Adrenal gland (tissue), 12 donors: ENCODE data around the gene C10orf105. TPM values are rescaled to one million over a fixed set of nuclear protein-coding genes. Genes with fewer than 3 reads are reported as not detected.
A peak's percentile ranks its signal among the peaks of the same experiment; 100 is the strongest.

Experiments used
- DNase-seq, 7 donors: peaks; one replicate each; pipeline ENCODE4 v3.0.0-alpha.2; 2019 to 2020
- H3K27ac ChIP-seq, 5 donors: fragments of 200-600 bp; sonication (generic) in 4 of 5; 1 replicate in 3 of 5; 2 replicates in 2 of 5; pipeline versions ENCODE4 v1.5.1 to v1.8.0; 2016 to 2020; ENCODE audit warnings: mild to moderate bottlenecking in 1 of 5
- H3K27me3 ChIP-seq: fragments of 200-600 bp; 2 replicates; pipeline ENCODE4 v1.8.0; 2021
- H3K36me3 ChIP-seq, 2 donors: fragments of 200-600 bp; replicated peaks in 1 of 2; 1 replicate in 1 of 2; 2 replicates in 1 of 2; pipeline versions ENCODE4 v1.5.1 to v1.8.0; 2018 to 2022
- H3K4me1 ChIP-seq, 2 donors: fragments of 200-600 bp; replicated peaks in 1 of 2; 1 replicate in 1 of 2; 2 replicates in 1 of 2; pipeline versions ENCODE4 v1.5.1 to v1.8.0; 2018 to 2021
- H3K4me3 ChIP-seq, 4 donors: fragments of 200-600 bp; sonication (generic) in 3 of 4; one replicate each; pipeline ENCODE4 v1.5.1; 2016 to 2018
- H3K9me3 ChIP-seq, 3 donors: fragments of 200-600 bp; sonication (generic) in 1 of 3; replicated peaks in 1 of 3; 1 replicate in 2 of 3; 2 replicates in 1 of 3; pipeline versions ENCODE4 v1.5.1 to v1.8.0; 2016 to 2021
- POLR2A ChIP-seq, 2 donors: fragments of 450-650 bp; IDR thresholded peaks; one replicate each; pipeline ENCODE4 v1.6.1; 2017; ENCODE audit warnings: antibody characterized with exemption in 2 of 2, mild to moderate bottlenecking in 2 of 2, moderate library complexity in 1 of 2
- WGBS, 4 donors: extraction: QIAGEN DNeasy Blood & Tissue Kit in 2 of 4; methylation state at CpG; one replicate each; pipeline versions ENCODE4 v1.1.5 to v1.1.7; 2013 to 2017; 5-methylcytosine and 5-hydroxymethylcytosine counted together
- intact Hi-C, 2 donors: fragments of 100-400 bp; cut with DNase I; formaldehyde crosslinking; loops; one replicate each; pipeline versions ENCODE4 v1.14.1 to v1.15.0; 2022 to 2023
- polyA plus RNA-seq, 3 donors: library from polyadenylated mRNA; stranded (reverse); fragments of 200-250 nt in 2 of 3; fragments of 350-450 nt in 1 of 3; fragmentation: Illumina TruSeq in 1 of 3; extraction: RNeasy Lipid Tissue Mini Kit (QIAGEN cat#74804) in 1 of 3; gene quantifications; one replicate each; pipeline ENCODE4 v1.2.3, GENCODE V29; 2013 to 2014
- total RNA-seq, 9 donors: library from RNA; depleted of rRNA in 4 of 9; stranded (reverse); fragments of >200 nt in 4 of 9; fragments of 120-200 nt in 1 of 9; fragmentation: NEBNext Ultra II Directional in 1 of 9; extraction: Animal tissue kit (Norgen Biotek cat#: 25700) in 1 of 9; gene quantifications; one replicate each; pipeline versions ENCODE4 v1.1.0 to v1.2.4, GENCODE V29; 2013 to 2023
- TF ChIP-seq, protein P1 (sequence below), 6 experiments: fragments of 450-650 bp in 4 of 6; fragments of 200-600 bp in 2 of 6; sonication (generic) in 1 of 6; IDR thresholded peaks; 1 replicate in 5 of 6; 2 replicates in 1 of 6; pipeline versions ENCODE4 v1.5.1 to v1.8.0; 2016 to 2021; ENCODE audit warnings: antibody characterized with exemption in 6 of 6, mild to moderate bottlenecking in 2 of 6, moderate library complexity in 1 of 6
- donor health status: healthy with polysubstance abuse.
- donor health status: Bipolar disorder and iron deficiency.
- donor health status: DM: yes; HTN: yes; CAD: no.
- donor health status: DM: no; HTN: no; CAD: no.
- donor health status: DM: no; HTN: no; CAD: no.
- donor health status: DM: yes; HTN: yes; CAD: no.

The C10orf105 gene
- total and polyA plus RNA-seq, 12 donors, result under 0.01 to 0.48 (median 0.07) TPM; not detected in 2

DNA sequence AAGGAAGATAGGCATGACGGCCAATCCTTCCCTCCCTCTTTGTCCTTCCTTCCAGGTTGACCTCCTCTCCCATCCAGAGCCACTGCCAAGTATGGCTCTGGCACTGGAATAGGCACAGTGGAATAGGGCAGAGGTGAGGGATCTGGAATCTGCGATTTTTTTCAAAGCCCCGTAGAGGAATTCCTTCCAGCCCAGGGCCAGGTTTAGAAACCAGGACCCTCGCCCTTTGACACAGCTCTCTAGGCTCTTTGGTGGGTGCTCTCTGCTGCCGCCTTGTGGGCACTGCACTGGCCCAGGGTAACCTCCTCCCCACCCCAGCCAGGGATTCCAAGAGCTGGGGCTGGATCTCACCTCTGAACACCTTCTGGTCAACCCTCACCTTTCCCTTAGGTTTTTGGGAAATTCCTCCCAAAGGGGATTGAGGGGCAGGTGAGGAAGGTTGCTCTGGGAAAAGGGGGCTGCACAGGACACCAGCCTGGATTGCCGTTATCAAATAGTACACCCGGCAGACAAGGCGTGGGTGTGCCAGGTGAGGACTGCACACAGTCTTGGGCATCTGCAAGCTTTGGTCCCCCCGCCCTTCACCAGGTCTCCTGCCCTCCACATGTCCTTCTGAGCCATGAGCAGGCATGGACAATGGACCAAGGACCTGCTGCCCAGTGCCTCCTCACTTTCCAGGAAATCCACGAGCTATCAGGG is 22.8 kb downstream of the C10orf105 start:
- DNase-seq, result peak; percentile 48 to 77 (median 65)

DNA sequence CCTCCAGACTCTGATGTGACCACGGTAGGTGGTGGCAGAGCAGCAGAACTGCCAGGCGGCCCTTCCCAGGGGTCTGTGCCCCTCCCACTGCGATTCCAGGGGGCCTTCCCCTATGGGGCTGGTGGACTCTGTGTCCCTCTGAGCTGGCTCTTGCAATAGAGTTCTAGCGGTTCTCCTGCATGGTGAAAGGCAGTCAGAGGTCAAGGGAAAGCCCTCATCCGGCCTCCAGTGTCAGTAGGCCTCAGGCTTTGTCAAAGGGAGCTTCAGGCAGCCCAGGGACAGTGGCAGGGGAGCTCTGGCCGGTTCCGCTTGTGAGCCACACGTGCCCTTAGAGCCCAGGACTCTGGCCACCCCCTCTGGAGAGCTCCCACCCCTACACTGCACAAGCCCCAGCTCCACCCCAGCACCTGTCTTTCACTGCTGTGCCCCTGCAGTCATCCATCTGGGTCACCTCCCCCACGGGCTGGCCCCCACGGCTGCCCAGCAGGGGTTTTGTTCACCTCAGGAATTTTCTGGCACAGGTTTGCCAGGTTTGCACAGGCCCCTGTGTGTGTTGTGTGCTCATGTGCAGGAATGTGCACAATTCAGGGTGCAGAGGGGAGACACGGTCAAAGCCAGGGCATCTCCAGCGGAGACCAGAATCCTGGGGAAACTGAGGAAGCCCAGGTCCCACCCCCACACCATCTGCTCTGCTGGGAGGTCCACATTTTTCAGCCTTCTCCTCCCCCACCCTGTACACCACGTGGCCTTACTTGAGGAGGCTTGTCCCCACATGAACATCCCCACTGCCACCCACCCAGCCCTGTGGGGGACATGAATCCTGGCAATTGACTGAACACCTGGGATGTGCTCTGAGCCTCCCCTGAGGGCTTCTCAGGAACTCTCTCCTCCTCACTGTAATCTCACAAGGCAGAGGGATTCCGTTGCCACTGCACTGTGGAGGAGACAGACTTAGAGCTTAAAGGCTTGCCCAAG is 23.8 kb downstream of the C10orf105 start:
- WGBS, 4 donors, result 69 to 75% (median 74%) methylated on average over 6 to 14 of the region's 14 CpGs
- Histone ChIP-seq H3K4me3 (no peak overlapping the region), H3K27ac (no peak overlapping the region), H3K36me3 (no peaks in the 10 kb centered on the region), H3K4me1 (peaks cover 0 to 9% of the 10 kb centered on the region in 2 donors), H3K27me3 (no peaks in the 10 kb centered on the region), H3K9me3 (no peaks in the 10 kb centered on the region)
- DNase-seq, result no peak
- no peak for TF ChIP-seq POLR2A (IDR thresholded peaks at IDR 0.05)
- TF ChIP-seq, protein P1, sequence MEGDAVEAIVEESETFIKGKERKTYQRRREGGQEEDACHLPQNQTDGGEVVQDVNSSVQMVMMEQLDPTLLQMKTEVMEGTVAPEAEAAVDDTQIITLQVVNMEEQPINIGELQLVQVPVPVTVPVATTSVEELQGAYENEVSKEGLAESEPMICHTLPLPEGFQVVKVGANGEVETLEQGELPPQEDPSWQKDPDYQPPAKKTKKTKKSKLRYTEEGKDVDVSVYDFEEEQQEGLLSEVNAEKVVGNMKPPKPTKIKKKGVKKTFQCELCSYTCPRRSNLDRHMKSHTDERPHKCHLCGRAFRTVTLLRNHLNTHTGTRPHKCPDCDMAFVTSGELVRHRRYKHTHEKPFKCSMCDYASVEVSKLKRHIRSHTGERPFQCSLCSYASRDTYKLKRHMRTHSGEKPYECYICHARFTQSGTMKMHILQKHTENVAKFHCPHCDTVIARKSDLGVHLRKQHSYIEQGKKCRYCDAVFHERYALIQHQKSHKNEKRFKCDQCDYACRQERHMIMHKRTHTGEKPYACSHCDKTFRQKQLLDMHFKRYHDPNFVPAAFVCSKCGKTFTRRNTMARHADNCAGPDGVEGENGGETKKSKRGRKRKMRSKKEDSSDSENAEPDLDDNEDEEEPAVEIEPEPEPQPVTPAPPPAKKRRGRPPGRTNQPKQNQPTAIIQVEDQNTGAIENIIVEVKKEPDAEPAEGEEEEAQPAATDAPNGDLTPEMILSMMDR (IDR thresholded peaks at IDR 0.05), result no peak
- intact Hi-C loops, result loop anchor here in 1 of 2 donors (5.0 kb wide), 1 partner anchor 378 kb away; the partner anchor contains the start of gene SLC29A3

More for the DNA sequence above, 22.8 kb downstream of the C10orf105 start:
- Histone ChIP-seq H3K36me3 (no peaks in the 10 kb centered on the region), H3K27ac (no peak overlapping the region), H3K4me3 (no peak overlapping the region), H3K27me3 (no peaks in the 10 kb centered on the region), H3K4me1 (peaks cover 0 to 9% of the 10 kb centered on the region in 2 donors), H3K9me3 (no peaks in the 10 kb centered on the region)
- intact Hi-C loops, result loop anchor here in 1 of 2 donors (5.0 kb wide), 1 partner anchor 379 kb away; the partner anchor contains the start of gene SLC29A3
- TF ChIP-seq, protein P1 (IDR thresholded peaks at IDR 0.05), result peak; percentile 71 to 85 (median 78)
- TF ChIP-seq POLR2A (IDR thresholded peaks at IDR 0.05), result no peak
- 47 to 57% (median 51%) methylated on average over 8 to 10 of the region's 10 CpGs for WGBS, 4 donors

DNA sequence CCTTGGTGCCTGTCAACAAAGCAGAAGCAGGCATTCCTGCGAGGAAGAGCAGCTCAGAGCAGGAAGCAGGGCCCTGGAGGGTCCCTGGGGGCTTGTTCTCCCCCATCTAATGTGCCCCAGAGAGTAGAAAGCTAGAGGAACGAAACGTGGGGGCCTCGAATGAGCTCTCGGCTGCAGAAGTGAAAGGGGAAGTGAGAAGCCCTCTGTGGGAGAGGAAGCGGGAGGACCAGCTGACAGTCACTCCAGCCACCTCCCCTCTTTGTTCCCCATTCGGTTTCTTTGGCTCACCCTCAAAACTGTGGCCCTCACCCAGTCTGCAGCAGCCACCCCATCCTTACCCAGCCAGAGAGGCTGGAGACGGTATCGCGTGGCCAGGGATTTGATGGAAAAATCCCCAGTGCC is 25.0 kb downstream of the C10orf105 start:
- intact Hi-C loops, result no loop called here
- Histone ChIP-seq H3K27ac (peak overlapping the region in 3 of 5 donors; percentile 32 to 60 (median 51)), H3K4me1 (peaks cover 0 to 9% of the 10 kb centered on the region in 2 donors), H3K9me3 (no peaks in the 10 kb centered on the region), H3K4me3 (no peak overlapping the region), H3K27me3 (no peaks in the 10 kb centered on the region), H3K36me3 (no peaks in the 10 kb centered on the region)
- no peak for TF ChIP-seq POLR2A (IDR thresholded peaks at IDR 0.05)
- TF ChIP-seq, protein P1 (IDR thresholded peaks at IDR 0.05), result no peak
- 55 to 74% (median 63%) methylated on average over 8 to 10 of the region's 10 CpGs for WGBS, 4 donors
- peak in 6 of 7 donors; percentile 33 to 68 (median 46) for DNase-seq

DNA sequence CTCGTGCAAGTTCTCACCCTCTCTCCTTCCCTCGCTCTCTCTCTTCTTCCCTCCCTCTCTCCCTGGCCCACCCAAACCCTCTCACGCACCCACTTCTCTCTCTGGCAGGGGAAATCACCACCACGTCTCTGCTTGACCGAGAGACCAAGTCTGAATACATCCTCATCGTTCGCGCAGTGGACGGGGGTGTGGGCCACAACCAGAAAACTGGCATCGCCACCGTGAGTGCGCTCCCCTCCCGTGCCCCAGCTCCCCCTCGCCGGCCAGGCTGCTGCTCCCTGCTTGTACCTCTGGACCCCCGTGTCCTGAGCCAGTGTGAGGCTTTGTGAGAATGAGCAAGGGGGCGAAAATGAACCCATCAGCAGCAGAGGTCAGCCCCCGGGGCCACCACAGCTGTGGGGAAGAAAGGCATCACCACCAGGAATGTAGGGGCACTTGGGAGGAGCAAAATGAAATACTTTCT is 25.5 kb downstream of the C10orf105 start:
- no peak for DNase-seq
- intact Hi-C loops, result no loop called here
- Histone ChIP-seq H3K27ac (peak overlapping the region in 3 of 5 donors; percentile 32 to 60 (median 51)), H3K4me1 (peaks cover 0 to 9% of the 10 kb centered on the region in 2 donors), H3K27me3 (no peaks in the 10 kb centered on the region), H3K4me3 (no peak overlapping the region), H3K9me3 (no peaks in the 10 kb centered on the region), H3K36me3 (no peaks in the 10 kb centered on the region)
- WGBS, 4 donors, result 71 to 80% (median 72%) methylated on average over 13 to 18 of the region's 18 CpGs
- TF ChIP-seq, protein P1 (IDR thresholded peaks at IDR 0.05), result no peak
- no peak for TF ChIP-seq POLR2A (IDR thresholded peaks at IDR 0.05)
